ENCODE measurements around the gene SLC29A3. TPM values are rescaled to one million over a fixed set of nuclear protein-coding genes. Genes with fewer than 3 reads are reported as not detected.
A peak's percentile ranks its signal among the peaks of the same experiment; 100 is the strongest.

The SLC29A3 gene
- total RNA-seq, 1 donor from 2014 or later, result 11.4 TPM

DNA sequence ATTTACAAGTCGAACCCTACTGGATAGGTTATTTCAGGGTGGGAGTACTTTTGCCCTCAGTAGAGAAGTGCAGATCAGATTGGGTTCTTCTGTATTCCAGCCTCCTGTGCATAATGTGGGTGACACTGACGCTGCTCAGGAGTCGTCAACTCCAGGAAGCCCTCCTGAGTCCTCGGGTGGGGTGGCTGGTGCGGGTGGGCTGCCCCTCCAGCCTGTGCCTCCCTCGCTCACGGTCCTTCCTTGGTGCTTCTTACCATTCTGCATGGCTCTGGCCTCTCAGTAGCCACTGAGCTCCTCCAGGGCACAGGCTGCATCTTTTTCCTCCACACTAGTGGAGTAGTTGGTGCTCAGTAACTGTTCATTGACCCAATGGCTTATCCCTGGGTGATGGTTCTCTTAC is 82.0 kb downstream of the SLC29A3 start:
- H3K36me3 Mint-ChIP-seq, result no peaks in the 10 kb centered on the region
- H3K27ac Mint-ChIP-seq, result no peak overlapping the region
- H3K4me3 Mint-ChIP-seq, result no peak overlapping the region
- TF ChIP-seq, protein P1, sequence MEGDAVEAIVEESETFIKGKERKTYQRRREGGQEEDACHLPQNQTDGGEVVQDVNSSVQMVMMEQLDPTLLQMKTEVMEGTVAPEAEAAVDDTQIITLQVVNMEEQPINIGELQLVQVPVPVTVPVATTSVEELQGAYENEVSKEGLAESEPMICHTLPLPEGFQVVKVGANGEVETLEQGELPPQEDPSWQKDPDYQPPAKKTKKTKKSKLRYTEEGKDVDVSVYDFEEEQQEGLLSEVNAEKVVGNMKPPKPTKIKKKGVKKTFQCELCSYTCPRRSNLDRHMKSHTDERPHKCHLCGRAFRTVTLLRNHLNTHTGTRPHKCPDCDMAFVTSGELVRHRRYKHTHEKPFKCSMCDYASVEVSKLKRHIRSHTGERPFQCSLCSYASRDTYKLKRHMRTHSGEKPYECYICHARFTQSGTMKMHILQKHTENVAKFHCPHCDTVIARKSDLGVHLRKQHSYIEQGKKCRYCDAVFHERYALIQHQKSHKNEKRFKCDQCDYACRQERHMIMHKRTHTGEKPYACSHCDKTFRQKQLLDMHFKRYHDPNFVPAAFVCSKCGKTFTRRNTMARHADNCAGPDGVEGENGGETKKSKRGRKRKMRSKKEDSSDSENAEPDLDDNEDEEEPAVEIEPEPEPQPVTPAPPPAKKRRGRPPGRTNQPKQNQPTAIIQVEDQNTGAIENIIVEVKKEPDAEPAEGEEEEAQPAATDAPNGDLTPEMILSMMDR (IDR thresholded peaks at IDR 0.05; ENCODE audit: unreplicated experiment), result no peak
- no peaks in the 10 kb centered on the region for H3K9me3 Mint-ChIP-seq
- peak in 1 of 2 experiments; percentile 11 for DNase-seq (ENCODE audit: low spot score in 2 of 2, unreplicated experiment in 2 of 2)
- H3K27me3 Mint-ChIP-seq (ENCODE audit: low read depth), result peaks cover 65% of the 10 kb centered on the region
- peaks cover 7% of the 10 kb centered on the region for H3K4me1 Mint-ChIP-seq

GRCh38 chr10:71402005-71402404 is 82.9 kb downstream of the SLC29A3 start:
- TF ChIP-seq, protein P1 (IDR thresholded peaks at IDR 0.05; ENCODE audit: unreplicated experiment), result no peak
- no peaks in the 10 kb centered on the region for H3K9me3 Mint-ChIP-seq
- H3K27me3 Mint-ChIP-seq (ENCODE audit: low read depth), result peaks cover 63% of the 10 kb centered on the region
- peaks cover 6% of the 10 kb centered on the region for H3K4me1 Mint-ChIP-seq
- no peaks in the 10 kb centered on the region for H3K36me3 Mint-ChIP-seq
- peak in 1 of 2 experiments; percentile 5 for DNase-seq (ENCODE audit: low spot score in 2 of 2, unreplicated experiment in 2 of 2)
- no peak overlapping the region for H3K4me3 Mint-ChIP-seq
- no peak overlapping the region for H3K27ac Mint-ChIP-seq

GRCh38 chr10:71404503-71405295 is 85.6 kb downstream of the SLC29A3 start:
- no peak overlapping the region for H3K4me3 Mint-ChIP-seq

DNA sequence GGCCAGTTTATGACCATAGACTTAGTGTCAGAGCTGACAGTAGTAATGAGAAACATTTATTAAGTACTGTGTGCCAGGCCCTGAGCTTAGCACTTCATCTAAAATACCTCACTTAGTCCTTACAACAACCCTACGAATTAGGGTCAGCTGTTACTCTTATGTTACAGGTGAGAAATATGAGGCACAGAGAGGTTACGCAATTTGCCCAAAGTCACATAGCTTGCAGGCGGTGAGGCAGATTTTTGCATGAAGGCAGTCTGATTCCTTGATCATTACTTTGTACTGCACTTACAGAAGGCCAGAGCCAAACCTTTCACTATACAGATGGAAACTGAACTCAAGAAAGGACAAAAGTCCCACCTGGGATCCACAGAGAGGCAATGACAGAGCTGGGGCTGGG is 87.8 kb downstream of the SLC29A3 start:
- Mint-ChIP-seq H3K4me1 (no peaks in the 10 kb centered on the region), H3K4me3 (no peak overlapping the region), H3K36me3 (peaks cover under 1% of the 10 kb centered on the region), H3K27ac (no peak overlapping the region), H3K9me3 (peaks cover 11% of the 10 kb centered on the region), H3K27me3 (ENCODE audit: low read depth) (peaks cover 20% of the 10 kb centered on the region)
- no peak for DNase-seq (ENCODE audit: low spot score in 2 of 2, unreplicated experiment in 2 of 2)
- TF ChIP-seq, protein P1 (IDR thresholded peaks at IDR 0.05; ENCODE audit: unreplicated experiment), result no peak

More at GRCh38 chr10:71404503-71405295, 85.6 kb downstream of the SLC29A3 start:
- no peak overlapping the region for H3K27ac Mint-ChIP-seq
- H3K9me3 Mint-ChIP-seq, result no peaks in the 10 kb centered on the region
- TF ChIP-seq, protein P1 (IDR thresholded peaks at IDR 0.05; ENCODE audit: unreplicated experiment), result no peak
- H3K27me3 Mint-ChIP-seq (ENCODE audit: low read depth), result peaks cover 41% of the 10 kb centered on the region
- H3K36me3 Mint-ChIP-seq, result no peaks in the 10 kb centered on the region
- H3K4me1 Mint-ChIP-seq, result no peaks in the 10 kb centered on the region
- peak in 1 of 2 experiments; percentile 26 for DNase-seq (ENCODE audit: low spot score in 2 of 2, unreplicated experiment in 2 of 2)

GRCh38 chr10:71408436-71409225 is 89.6 kb downstream of the SLC29A3 start:
- Mint-ChIP-seq H3K27ac (no peak overlapping the region), H3K4me1 (no peaks in the 10 kb centered on the region), H3K4me3 (no peak overlapping the region), H3K9me3 (peaks cover 24% of the 10 kb centered on the region), H3K27me3 (ENCODE audit: low read depth) (peaks cover 19% of the 10 kb centered on the region), H3K36me3 (peaks cover 1% of the 10 kb centered on the region)
- TF ChIP-seq, protein P1 (IDR thresholded peaks at IDR 0.05; ENCODE audit: unreplicated experiment), result no peak
- peak in 1 of 2 experiments; percentile 11 for DNase-seq (ENCODE audit: low spot score in 2 of 2, unreplicated experiment in 2 of 2)

All from mesothelial cell of epicardium (in vitro differentiated cells).